Endothelial cell of umbilical vein (primary cell): ENCODE data around the gene GIPR. TPM values are rescaled to one million over a fixed set of nuclear protein-coding genes. Genes with fewer than 3 reads are reported as not detected.

ENCODE experiments used
- BruUV-seq: library from RNA; stranded (reverse); fragments of 400-500 nt; replicated peaks from 2 replicates; lab custom pipeline; 2021; lab: Mats Ljungman, UMichigan
- CTCF ChIA-PET: fragments of 300-600, 350-600 bp; sonication (Branson Sonifier 250); formaldehyde crosslinking; loops from one replicate; lab custom pipeline; 2021; ENCODE audit warnings: antibody characterized with exemption, inconsistent platforms; lab: Charles Lee
- POLR2A ChIA-PET: fragments of 300-600, 350-600 bp; sonication (Branson Sonifier 250); formaldehyde crosslinking; loops from one replicate; lab custom pipeline; 2021; ENCODE audit warnings: antibody characterized with exemption, inconsistent platforms; lab: Charles Lee
- DNase-seq: peaks from one replicate; pipeline ENCODE4 v3.0.0-alpha.2; 2011; ENCODE audit warnings: low read depth, low spot score
- FAIRE-seq: peaks from 2 replicates; lab custom pipeline; 2011; peaks lifted over from hg19 to GRCh38; lab: Jason Lieb, UNC
- H2AFZ ChIP-seq: 2 replicates; pipeline ENCODE4 v1.6.0; 2012; ENCODE audit warnings: low read depth, low read length, control low read depth, inconsistent platforms
- H3K27ac ChIP-seq: 2 replicates; pipeline ENCODE4 v1.5.1; 2011; ENCODE audit warnings: low read depth, mild to moderate bottlenecking, control low read depth, low read length, moderate library complexity; ENCODE audit not compliant: insufficient read depth
- H3K27me3 ChIP-seq, 2 experiments: 2 replicates each; pipeline versions ENCODE4 v1.6.0 to v1.6.1; 2011; ENCODE audit warnings: low read length in 2 of 2, mixed read lengths in 1 of 2; ENCODE audit not compliant: control insufficient read depth in 2 of 2, insufficient read depth in 2 of 2
- H3K36me3 ChIP-seq, 2 experiments: 2 replicates in 1 of 2; 3 replicates in 1 of 2; pipeline ENCODE4 v1.5.1; 2011; ENCODE audit warnings: low read length in 2 of 2, mild to moderate bottlenecking in 1 of 2, moderate library complexity in 1 of 2; ENCODE audit not compliant: control insufficient read depth in 2 of 2, insufficient read depth in 2 of 2; ENCODE audit errors: extremely low read depth in 1 of 2
- H3K4me1 ChIP-seq: 3 replicates; pipeline ENCODE4 v1.5.1; 2011; ENCODE audit warnings: mild to moderate bottlenecking, low read length; ENCODE audit not compliant: control insufficient read depth, insufficient read depth; ENCODE audit errors: extremely low read depth
- H3K4me2 ChIP-seq: 2 replicates; pipeline ENCODE4 v1.6.1; 2011; ENCODE audit warnings: low read length, control low read depth, mixed read lengths; ENCODE audit not compliant: insufficient read depth
- H3K4me3 ChIP-seq, 3 experiments: fragments of 200-600 bp in 1 of 3; sonication (generic), shearing (Covaris generic) in 1 of 3; replicated peaks in 1 of 3; 2 replicates each; pipeline ENCODE4 v1.5.1; 2011 to 2016; ENCODE audit warnings: control low read depth in 3 of 3, low read length in 3 of 3, mild to moderate bottlenecking in 2 of 3, inconsistent platforms in 1 of 3, low read depth in 1 of 3, moderate library complexity in 1 of 3; ENCODE audit not compliant: insufficient read depth in 1 of 3
- H3K79me2 ChIP-seq: 2 replicates; pipeline ENCODE4 v1.6.0; 2012; ENCODE audit warnings: low read length, inconsistent platforms; ENCODE audit not compliant: control insufficient read depth, insufficient read depth
- H3K9ac ChIP-seq: replicated peaks from 2 replicates; pipeline ENCODE3; 2011; ENCODE audit warnings: low read length, control low read depth; ENCODE audit not compliant: insufficient read depth; ENCODE audit errors: extremely low read depth
- H3K9me1 ChIP-seq: replicated peaks from 3 replicates; pipeline ENCODE4 v1.6.0; 2011; ENCODE audit warnings: mild to moderate bottlenecking, low read length; ENCODE audit not compliant: control insufficient read depth, insufficient read depth; ENCODE audit errors: extremely low read depth
- H3K9me3 ChIP-seq: replicated peaks from 2 replicates; pipeline ENCODE4 v1.5.1; 2012; ENCODE audit warnings: low read length, inconsistent platforms; ENCODE audit not compliant: control insufficient read depth, insufficient read depth
- H4K20me1 ChIP-seq: replicated peaks from 2 replicates; pipeline ENCODE3; 2011; ENCODE audit warnings: mild to moderate bottlenecking, low read length; ENCODE audit not compliant: control insufficient read depth, insufficient read depth; ENCODE audit errors: extremely low read depth
- CTCF ChIP-seq, 2 donors: IDR thresholded peaks; 1 replicate in 1 of 2; 2 replicates in 1 of 2; pipeline ENCODE4 v1.5.1; 2011; ENCODE audit warnings: low read length in 2 of 2, mild to moderate bottlenecking in 2 of 2, moderate library complexity in 2 of 2, control low read depth in 1 of 2, inconsistent platforms in 1 of 2, low read depth in 1 of 2; ENCODE audit not compliant: insufficient read depth in 1 of 2; ENCODE audit errors: extremely low read depth in 1 of 2
- EZH2 ChIP-seq: IDR thresholded peaks from 2 replicates; pipeline ENCODE4 v1.6.1; 2012; ENCODE audit warnings: borderline replicate concordance, low read depth, mild to moderate bottlenecking, moderate library complexity, low read length, inconsistent platforms; ENCODE audit not compliant: severe bottlenecking
- FOS ChIP-seq: IDR thresholded peaks from 2 replicates; pipeline ENCODE4 v1.6.1; 2011; ENCODE audit warnings: mild to moderate bottlenecking, low read length, moderate library complexity, borderline replicate concordance; ENCODE audit not compliant: insufficient read depth
- GATA2 ChIP-seq: IDR thresholded peaks from 2 replicates; pipeline ENCODE4 v1.7.0; 2011; ENCODE audit warnings: low read depth, mild to moderate bottlenecking, moderate library complexity, mixed read lengths, low read length; ENCODE audit not compliant: insufficient read length, insufficient read depth
- JUN ChIP-seq: IDR thresholded peaks from 2 replicates; pipeline ENCODE4 v1.6.1; 2011; ENCODE audit warnings: borderline replicate concordance, low read depth; ENCODE audit not compliant: insufficient read length, insufficient read depth
- MAX ChIP-seq: IDR thresholded peaks from 2 replicates; pipeline ENCODE4 v1.6.1; 2011; ENCODE audit not compliant: insufficient read depth, insufficient read length
- MYC ChIP-seq: IDR thresholded peaks from one replicate; pipeline ENCODE4 v1.6.1; 2011; ENCODE audit warnings: mild to moderate bottlenecking, low read depth, low read length
- POLR2A ChIP-seq: IDR thresholded peaks from 2 replicates; pipeline ENCODE4 v1.6.1; 2012; ENCODE audit warnings: low read depth, mild to moderate bottlenecking, control low read depth, low read length
- POLR2AphosphoS5 ChIP-seq: IDR thresholded peaks from 2 replicates; pipeline ENCODE4 v1.6.1; 2012; ENCODE audit warnings: low read depth, mild to moderate bottlenecking, control low read depth, low read length, moderate library complexity; ENCODE audit not compliant: insufficient read depth
- dilution Hi-C: fragments of 300-500 bp; cut with MboI; formaldehyde crosslinking; loops from one replicate; pipeline ENCODE4 v1.15.0; 2019; ENCODE audit warnings: low sequenced_read_pairs; ENCODE audit not compliant: extremely low pct_ligation_motif_present
- intact Hi-C: fragments of 100-400 bp; cut with micrococcal nuclease; formaldehyde crosslinking; loops from one replicate; pipeline ENCODE4 v1.10.0; 2022
- polyA plus RNA-seq, 4 experiments: library from polyadenylated mRNA; depleted of rRNA in 3 of 4; stranded (reverse) in 3 of 4; unstranded in 1 of 4; fragments of >200 nt; gene quantifications; 2 replicates each; pipeline versions ENCODE4 v1.2.1 to v1.2.3, GENCODE V29; 2011 to 2012; ENCODE audit warnings: missing spikeins in 1 of 4
- total RNA-seq: library from RNA; stranded (reverse); gene quantifications from 2 replicates; pipeline ENCODE4 v1.2.3, GENCODE V29; 2021

GIPR gene
- total and polyA plus RNA-seq, 2 donors (not counting 3 experiments of a cell fraction or from before 2014, with no cell fraction given), result not detected

GRCh38 chr19:45629704-45630103 lies 38.3 kb upstream of the GIPR start:
- no peak overlapping the region for H3K27ac ChIP-seq
- no peak overlapping the region for H3K4me2 ChIP-seq
- DNase-seq (no peak), FAIRE-seq (no peak)
- no peaks in the 10 kb centered on the region for H3K27me3 ChIP-seq
- no peak overlapping the region for H3K4me3 ChIP-seq
- H4K20me1 ChIP-seq, result no peaks in the 10 kb centered on the region
- no peaks in the 10 kb centered on the region for H3K9me3 ChIP-seq
- ChIA-PET POLR2A (no interaction called here), CTCF (interaction anchor here (0.8 to 1.4 kb wide), 2 partner anchors 10 to 191 kb away, joined by 3 to 10 read pairs; no protein-coding TSS in a partner anchor)
- no peaks in the 10 kb centered on the region for H3K9me1 ChIP-seq
- no peak for TF ChIP-seq POLR2A
- no peak for TF ChIP-seq MYC
- no peak for TF ChIP-seq JUN
- TF ChIP-seq EZH2, result no peak
- no peak for TF ChIP-seq CTCF (IDR thresholded peaks at IDR 0.05; ENCODE audit: extremely low read depth in 1 of 2, insufficient read depth in 1 of 2, low read depth in 1 of 2, low read length in 2 of 2)
- TF ChIP-seq GATA2, result no peak
- TF ChIP-seq POLR2AphosphoS5, result no peak
- TF ChIP-seq MAX, result no peak
- TF ChIP-seq FOS, result no peak
- intact Hi-C loops, result no loop called here
- H3K9ac ChIP-seq, result no peak overlapping the region
- dilution Hi-C loops, result no loop called here
- H3K4me1 ChIP-seq, result peaks cover 8% of the 10 kb centered on the region
- no peaks in the 10 kb centered on the region for H3K79me2 ChIP-seq
- H2AFZ ChIP-seq, result no peak overlapping the region
- BruUV-seq, result no TSS peak
- peaks cover 0 to 5% of the 10 kb centered on the region in 2 experiments for H3K36me3 ChIP-seq
